ENCODE measurements around the gene ZMAT3.

Gene ZMAT3

DNA sequence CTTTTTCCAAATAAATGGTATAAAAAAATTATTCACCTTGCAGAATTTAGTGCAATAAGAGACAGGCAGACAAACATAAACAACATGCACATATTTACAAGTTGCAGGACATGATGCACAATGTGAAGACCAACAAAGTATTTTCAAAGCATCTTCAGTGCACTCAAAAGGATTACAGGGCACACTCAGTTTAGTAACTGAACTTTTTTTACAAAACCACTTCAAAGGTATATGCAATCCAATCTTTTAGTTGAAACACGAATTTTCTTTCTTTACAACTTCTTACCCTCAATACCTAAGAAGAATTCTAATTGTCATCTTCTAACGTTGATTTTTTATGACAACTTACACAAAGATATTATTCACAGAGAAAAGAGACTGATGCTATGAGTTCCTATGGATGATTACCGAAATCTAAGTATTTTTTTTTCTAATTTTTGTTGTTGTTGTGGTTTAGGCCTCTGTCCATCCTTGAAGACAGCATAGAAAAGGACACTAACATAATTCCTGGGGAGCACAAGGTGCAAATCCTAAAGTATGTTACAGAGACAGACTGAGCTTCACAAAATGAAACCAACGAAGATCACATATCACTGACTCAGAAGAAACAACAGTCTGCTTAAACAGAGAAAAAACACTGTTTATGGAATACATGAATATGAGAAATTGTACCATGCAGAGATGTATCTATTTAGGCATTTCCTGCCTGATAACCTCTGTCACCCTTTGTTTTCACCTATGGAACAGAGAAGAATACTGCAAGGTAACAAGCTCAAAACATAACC is 50.3 kb downstream of the ZMAT3 start:
- DNase-seq (ENCODE audit: low read depth), result no peak

DNA sequence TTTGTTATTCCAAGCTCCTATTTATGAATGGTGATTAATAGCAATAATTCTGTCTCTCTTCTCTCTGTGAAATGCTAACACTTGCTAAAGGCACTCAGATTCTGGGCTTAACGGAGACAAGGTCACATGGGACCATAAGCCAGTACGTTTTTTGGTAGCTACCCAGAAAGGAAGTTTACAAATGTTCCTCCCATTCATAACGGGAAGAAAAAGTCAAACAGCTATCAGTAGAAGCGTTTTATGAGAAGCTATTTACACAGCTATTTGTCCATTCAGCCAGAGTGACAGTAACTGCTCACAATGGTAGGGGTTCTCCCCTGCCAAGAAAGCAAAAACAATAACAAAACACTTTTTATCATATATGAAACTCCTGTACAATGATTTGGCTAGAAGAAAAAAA is 51.5 kb downstream of the ZMAT3 start:
- no peak for DNase-seq (ENCODE audit: low read depth)

DNA sequence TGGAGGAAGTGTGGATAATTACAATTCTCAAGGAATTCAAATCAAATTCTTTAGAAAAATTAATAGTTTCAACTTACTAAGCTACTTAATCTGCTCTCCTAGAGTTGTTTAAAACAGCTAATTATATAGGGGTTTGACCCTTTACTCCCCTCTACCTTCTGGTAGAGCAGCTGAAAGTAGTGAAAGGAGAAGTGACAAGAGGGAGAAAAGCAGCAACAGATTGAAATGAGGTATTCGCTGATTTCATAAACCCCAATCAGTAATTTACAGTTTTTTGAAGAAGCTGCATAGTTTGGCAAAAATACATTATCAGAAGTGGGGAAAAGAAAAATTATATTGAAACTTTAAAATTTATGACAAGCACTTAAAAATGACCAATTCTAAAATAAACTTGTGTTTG is 52.8 kb downstream of the ZMAT3 start:
- no peak for DNase-seq (ENCODE audit: low read depth)

DNA sequence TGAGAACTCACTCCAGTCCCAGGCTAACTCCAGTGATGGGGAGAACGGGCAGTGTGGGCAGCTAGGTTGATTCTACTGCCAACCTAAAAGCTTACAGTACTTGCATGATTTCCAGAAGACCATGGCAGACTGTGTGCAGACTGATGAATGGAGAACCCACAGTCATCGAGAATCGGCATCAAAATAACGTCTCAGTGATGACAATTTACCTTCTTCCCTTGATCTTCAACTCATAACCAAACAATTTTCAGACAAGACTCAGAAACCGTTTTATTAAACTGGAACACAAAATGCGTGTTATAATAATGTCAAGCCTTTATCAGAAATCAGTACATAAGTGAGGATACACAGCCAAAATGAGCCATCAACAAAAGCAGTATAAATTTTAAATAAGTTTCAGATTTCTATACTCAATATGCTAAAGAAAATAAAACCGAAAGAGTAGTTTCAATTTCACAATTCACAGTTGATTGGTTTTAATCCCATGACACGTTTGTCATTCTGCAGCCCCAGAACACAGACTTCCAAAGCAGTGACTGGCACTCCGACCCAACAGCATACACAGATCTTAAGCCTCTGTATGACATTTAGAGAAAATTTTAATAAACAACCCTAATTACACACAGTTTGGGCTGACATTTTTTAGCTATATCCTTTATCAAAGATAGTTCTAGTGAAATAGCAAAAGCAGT is 54.5 kb downstream of the ZMAT3 start:
- no peak for DNase-seq (ENCODE audit: low read depth)

DNA sequence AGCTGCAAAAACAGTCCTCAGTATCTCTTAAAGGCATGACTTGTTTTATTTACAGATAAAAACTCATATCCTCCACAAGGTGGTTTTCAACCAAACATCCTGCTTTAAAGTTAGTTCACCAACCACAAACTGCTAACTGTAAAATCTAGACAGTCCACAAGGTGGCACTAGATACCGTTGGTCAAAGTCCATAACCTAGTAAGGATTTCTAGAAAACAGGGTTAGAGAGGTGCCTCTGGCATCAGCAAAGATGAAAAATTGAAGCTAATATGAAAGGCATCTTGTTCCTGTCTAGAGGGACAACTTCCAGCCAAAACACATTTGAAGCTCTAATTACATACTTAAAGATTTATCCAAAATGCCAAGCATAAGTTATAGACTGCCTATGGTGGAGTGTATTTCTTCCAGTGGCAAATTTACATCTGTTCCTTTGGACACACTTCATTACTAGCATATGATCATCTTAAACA is 56.0 kb downstream of the ZMAT3 start:
- peak; percentile 50 for DNase-seq (ENCODE audit: low read depth)

DNA sequence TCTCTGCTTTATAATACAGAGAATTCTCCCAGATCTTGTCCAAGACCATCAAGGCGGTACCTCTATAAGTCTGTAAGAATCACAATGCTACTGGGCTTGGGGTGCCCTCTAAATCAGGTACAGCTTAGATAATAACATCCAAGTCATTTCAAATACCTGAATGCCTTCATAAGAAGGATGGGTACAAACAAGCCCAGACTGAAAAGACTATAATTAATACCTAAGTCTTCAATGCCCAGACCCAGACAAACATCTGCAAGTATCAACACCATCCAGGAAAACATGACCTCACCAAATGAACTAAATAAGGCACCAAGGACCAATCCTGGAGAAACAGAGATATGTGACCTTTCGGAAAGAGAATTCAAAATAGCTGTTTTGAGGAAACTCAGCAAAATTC is 65.9 kb downstream of the ZMAT3 start:
- no peak for DNase-seq (ENCODE audit: low read depth)

DNA sequence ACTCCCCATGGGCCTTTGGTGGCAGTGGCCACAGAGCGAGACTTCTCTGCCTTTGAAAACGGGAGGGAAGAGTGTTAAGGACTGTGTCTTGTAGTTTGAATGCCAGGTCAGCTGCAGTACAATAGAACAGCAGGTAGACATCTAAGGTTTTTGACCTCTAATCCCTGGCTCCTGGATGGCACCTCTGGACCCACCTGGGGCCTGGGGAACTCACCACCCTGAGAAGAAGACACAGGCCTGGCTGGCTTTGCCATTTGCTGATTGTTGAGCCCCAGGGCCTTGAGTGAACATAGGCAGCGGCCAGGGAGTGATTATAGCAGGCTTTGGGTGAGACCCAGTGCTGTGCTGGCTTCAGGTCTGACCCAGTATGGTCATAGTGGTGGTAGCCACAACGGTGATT is 66.4 kb downstream of the ZMAT3 start:
- no peak for DNase-seq (ENCODE audit: low read depth)

DNA sequence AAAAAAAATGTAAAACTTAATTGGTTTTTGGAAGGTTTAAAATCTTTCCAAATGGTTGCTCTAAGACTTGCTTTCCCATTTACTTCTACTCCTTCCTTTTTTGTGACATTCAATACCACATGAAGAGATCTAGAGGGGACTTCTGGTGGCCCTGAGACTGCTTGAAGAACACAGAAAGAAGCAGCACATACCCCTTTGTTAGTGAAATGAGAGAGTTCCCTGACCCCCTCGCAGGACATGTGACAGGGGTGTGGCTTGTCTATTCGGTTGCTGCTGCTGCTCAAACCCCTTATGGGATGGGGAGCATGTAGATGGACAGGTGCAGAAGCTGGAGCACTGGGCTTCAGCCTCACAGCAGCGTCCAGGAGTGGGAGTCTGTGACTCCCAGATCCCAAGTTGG is 71.0 kb downstream of the ZMAT3 start:
- DNase-seq (ENCODE audit: low read depth), result no peak

DNA sequence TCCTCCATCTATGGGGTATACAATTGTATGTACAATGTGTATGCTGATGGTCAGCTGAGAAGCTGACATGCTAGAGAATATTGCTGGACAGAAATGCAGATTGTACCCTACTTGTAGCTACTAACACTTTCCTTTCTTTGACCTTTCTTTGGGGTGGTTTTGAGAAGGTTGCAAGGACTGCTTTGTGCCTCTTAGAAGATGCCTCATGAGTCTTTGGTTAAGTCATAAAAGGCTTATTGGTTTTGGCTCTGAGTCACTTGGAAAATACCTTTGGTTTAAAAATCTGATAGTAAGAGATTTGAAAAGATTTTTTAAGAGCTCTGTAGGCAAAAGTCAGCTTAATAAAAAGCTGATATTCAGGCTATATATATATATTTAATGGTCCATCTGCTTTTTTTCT is 71.5 kb downstream of the ZMAT3 start:
- DNase-seq (ENCODE audit: low read depth), result no peak

DNA sequence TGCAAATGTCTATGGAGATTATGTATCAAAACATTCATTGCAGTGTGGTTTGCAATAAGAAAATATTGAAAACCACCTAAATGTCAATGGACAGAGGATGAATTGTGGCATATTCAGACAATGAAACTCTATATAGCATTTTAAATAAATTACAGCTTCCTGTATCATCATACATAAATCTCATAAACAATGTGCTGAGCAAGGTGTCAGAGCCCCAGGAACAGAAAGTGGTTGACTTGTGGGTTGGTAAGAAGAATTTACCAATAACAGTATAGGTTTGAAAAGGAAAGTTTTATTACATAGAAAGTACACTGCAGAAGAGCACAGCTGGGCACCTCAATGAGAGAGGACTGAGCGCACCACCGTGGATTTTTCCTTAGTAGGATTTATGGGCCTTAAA is 75.2 kb downstream of the ZMAT3 start:
- no peak for DNase-seq (ENCODE audit: low read depth)

DNA sequence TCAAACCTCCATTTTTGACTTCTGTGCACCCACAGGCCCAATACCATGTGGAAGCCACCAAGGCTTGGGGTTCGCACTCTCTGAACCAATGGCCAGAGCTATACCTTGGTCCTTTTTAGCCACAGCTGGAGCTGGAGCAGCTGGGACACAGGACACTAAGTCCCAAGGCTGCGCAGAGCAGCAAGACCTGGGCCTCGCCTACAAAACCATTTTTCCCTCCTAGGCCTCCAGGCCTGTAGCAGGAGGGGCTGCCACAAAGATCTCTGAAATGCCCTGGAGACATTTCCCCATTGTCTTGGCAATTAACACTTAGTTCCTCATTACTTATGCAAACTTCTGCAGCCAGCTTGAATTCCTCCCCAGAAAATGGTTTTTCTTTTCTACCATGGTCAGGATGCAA is 81.3 kb downstream of the ZMAT3 start:
- no peak for DNase-seq (ENCODE audit: low read depth)

DNA sequence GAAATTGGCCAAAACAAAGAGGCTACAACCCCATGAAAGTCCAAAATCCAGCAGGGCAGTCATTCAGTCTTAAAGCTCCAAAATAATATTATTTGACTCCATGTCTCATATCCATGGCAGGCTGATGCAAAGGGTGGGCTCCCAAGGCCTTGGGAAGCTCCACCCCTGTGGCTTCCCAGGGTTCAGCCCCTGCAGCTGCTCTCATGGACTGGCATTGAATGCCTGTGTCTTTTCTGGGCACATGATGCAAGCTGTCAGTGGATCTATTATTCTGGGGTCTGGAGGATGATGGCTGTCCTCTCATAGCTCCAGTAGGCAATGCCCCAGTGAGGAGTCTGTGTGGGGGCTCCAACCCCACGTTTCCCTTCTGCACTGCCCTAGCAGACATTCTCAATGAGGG is 81.8 kb downstream of the ZMAT3 start:
- DNase-seq (ENCODE audit: low read depth), result no peak

DNA sequence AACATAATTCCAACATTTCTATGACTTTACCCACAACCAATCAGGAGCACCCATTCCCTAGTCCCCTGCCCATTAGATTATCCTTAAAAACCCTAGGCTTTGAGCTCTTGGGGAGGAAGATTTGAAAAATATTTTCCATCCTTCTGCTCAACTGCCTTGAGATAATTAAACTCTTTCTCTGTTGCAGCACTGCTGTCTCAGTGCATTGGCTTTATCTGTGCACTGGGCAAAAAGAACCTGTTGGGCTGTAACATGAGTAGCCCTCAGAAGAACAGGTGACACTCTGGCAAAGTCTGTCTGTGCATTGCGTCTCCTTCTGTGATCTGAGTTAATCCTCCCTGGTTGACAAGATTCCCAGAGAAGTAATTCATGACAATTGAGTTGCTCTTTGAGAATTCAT is 83.9 kb downstream of the ZMAT3 start:
- DNase-seq (ENCODE audit: low read depth), result no peak

DNA sequence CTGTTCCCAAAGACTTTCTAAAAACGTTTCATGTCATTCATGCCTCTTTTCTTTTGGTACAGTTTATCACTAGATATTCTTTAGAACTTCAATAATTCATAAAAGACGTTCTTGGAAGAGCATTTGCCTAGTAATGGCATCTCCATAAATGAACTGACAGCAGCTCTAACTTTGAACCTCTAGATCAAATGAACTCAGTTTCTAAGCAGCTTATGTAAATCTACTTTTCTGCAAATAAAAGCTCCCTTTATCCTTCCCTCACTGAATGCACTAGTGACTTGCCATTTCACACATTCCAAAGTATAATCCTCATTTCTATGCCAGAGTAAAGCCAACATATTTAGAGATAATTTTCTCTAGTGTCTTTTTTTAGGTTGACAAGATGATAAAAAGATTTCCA is 85.2 kb downstream of the ZMAT3 start:
- no peak for DNase-seq (ENCODE audit: low read depth)

DNA sequence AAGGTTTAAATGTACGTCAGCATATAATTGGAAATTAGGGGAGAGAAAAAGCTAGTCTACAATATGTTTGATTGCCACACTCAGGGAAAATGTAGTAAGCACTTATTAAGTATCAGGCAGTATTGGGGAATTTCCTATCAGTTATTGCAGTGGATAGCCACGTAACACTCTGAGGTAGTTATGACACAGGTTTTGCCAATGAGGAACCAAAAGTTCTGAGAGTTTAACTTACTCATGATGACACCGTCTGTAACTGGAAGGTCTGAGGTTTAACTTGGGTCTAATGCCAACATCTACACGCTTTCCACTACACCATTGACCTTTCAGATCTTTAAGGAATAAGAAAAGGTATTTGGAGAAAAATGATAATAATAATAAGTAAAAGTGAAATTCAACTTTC is 89.5 kb downstream of the ZMAT3 start:
- DNase-seq (ENCODE audit: low read depth), result no peak

DNA sequence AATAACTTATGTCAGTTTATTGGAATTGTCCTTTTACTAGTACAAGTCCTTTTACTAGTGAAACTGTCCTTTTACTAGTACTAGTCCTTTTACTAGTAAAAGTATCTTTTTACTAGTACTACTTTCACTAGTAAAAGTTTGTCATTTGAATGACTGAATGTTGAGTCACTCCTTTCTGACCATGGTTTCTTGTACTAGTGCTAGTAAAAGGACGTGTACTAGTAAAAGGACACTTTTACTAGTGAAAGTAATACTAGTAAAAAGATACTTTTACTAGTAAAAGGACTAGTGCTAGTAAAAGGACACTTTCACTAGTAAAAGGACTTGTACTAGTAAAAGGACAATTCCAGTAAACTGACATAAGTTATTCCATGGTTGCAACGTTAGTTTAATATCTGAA is 96.3 kb downstream of the ZMAT3 start:
- no peak for DNase-seq (ENCODE audit: low read depth)

DNA sequence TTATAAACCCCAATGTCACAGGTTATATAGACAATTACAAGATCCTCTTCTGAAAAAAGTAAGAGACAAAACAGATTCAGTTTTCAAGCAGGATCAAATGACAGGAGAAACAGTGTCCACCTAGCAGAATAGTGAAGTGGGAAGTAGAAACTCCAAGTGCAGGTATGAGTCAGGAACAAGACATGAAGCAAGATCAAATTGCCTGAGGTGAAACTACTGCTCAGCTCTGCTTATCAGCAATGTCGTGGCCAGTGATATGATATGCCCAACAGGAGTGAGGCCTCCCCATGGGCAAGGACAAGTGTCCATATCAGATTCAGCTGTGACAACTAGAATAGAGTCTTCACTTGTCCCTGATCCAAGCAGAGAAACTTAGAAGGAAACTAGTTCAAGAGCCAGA is 100.0 kb downstream of the ZMAT3 start:
- DNase-seq (ENCODE audit: low read depth), result no peak

DNA sequence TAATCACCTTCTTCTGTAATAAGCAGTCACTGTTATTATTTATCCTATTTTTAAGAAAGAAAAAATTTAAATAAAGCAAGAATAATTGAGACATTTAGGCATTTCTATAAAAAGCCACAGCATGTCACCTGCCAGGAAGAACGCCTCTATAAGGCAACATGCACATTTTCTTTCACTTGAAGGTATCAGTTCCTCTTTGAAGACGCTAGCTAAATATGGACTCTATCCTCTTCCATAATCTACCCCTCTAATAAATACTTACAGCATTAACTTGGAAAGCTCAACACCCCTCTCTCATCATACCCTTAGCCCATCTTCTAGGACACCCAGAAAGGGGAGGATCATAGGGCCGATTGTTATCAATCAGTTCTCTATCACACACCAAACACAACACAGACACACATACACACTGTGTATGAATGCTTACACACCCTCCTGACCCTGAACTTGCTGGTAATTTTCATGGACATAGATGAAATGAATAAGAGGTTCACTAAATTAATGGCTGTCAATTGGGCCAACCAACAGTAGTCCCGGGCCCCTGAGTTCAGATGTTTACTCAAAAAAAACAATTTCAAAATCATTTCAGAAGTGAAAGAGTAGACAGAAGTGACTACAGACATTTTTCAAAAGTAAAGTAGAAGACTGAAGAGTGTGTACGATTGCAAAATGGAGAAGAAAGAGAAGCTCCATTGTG is 102.5 kb downstream of the ZMAT3 start:
- DNase-seq (ENCODE audit: low read depth), result no peak
